B cell (primary cell): ENCODE measurements around the gene SLC9C1.

ENCODE experiments used
- EZH2 ChIP-seq: IDR thresholded peaks from 2 replicates; pipeline ENCODE4 v1.6.1; 2012; ENCODE audit warnings: borderline replicate concordance, low read depth, mild to moderate bottlenecking, moderate library complexity, low read length; ENCODE audit not compliant: insufficient read depth, poor library complexity, severe bottlenecking
- TF ChIP-seq, protein P1 (sequence below): fragments of 200-600 bp; IDR thresholded peaks from one replicate; pipeline ENCODE4 v1.8.0; 2022; ENCODE audit warnings: antibody characterized with exemption, mild to moderate bottlenecking

DNA sequence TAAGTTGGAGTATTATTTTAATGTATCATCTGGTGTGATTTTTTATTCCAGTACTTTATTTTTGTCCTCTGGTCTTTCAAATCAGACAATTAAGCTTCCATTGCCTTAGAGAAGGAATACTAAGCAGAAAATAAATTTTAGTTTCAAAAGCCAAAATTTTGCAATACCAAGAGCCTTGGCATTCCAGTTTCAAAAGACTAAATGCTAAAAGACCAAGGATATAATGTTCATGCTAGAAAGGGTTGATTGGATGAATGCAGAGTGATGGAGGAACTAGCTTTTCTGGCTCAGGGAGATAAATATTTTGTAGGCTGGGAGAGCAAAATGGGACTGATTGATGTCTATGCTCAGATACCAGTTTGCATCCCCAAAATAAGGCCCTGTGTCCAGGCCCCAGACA lies 45.1 kb upstream of the SLC9C1 start:
- TF ChIP-seq, protein P1, sequence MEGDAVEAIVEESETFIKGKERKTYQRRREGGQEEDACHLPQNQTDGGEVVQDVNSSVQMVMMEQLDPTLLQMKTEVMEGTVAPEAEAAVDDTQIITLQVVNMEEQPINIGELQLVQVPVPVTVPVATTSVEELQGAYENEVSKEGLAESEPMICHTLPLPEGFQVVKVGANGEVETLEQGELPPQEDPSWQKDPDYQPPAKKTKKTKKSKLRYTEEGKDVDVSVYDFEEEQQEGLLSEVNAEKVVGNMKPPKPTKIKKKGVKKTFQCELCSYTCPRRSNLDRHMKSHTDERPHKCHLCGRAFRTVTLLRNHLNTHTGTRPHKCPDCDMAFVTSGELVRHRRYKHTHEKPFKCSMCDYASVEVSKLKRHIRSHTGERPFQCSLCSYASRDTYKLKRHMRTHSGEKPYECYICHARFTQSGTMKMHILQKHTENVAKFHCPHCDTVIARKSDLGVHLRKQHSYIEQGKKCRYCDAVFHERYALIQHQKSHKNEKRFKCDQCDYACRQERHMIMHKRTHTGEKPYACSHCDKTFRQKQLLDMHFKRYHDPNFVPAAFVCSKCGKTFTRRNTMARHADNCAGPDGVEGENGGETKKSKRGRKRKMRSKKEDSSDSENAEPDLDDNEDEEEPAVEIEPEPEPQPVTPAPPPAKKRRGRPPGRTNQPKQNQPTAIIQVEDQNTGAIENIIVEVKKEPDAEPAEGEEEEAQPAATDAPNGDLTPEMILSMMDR: no peak
- TF ChIP-seq EZH2: no peak
